ENCODE measurements around the gene SERPINH1.

- TF ChIP-seq POLR2A (IDR thresholded peaks at IDR 0.05) (no peak), CTCF (IDR thresholded peaks at IDR 0.05) (no peak)
Measured at GRCh38 chr11:75598900-75599299, 36.8 kb downstream of the SERPINH1 start.

All from testis (tissue), 2 donors.